Coronary artery (tissue), 2 donors: ENCODE data around the gene KDM5B.

ENCODE experiments used
- DNase-seq: peaks from one replicate; pipeline ENCODE4 v3.0.0-alpha.2; 2017; ENCODE audit warnings: low spot score
- H3K27ac ChIP-seq, 2 donors: fragments of 200-600 bp; sonication (generic); one replicate each; pipeline ENCODE4 v1.5.1; 2016 to 2019
- H3K4me3 ChIP-seq: fragments of 200-600 bp; sonication (generic); 2 replicates; pipeline ENCODE4 v1.5.1; 2016; ENCODE audit warnings: mild to moderate bottlenecking, moderate library complexity
- CTCF ChIP-seq: fragments of 200-600 bp; sonication (generic); IDR thresholded peaks from one replicate; pipeline ENCODE4 v1.5.1; 2019; ENCODE audit warnings: antibody characterized with exemption

KDM5B gene

GRCh38 chr1:202850593-202851362 lies 42.6 kb upstream of the KDM5B start:
- no peak for DNase-seq
- H3K4me3 ChIP-seq: no peak overlapping the region
- TF ChIP-seq CTCF: no peak
- H3K27ac ChIP-seq: no peak overlapping the region

- Histone ChIP-seq H3K4me3 (no peak overlapping the region), H3K27ac (no peak overlapping the region)
- no peak for DNase-seq
- no peak for TF ChIP-seq CTCF
Observed at GRCh38 chr1:202848191-202848542, 39.9 kb upstream of the KDM5B start.

GRCh38 chr1:202844935-202845334 lies 36.7 kb upstream of the KDM5B start:
- H3K4me3 ChIP-seq: no peak overlapping the region
- no peak for TF ChIP-seq CTCF
- H3K27ac ChIP-seq: no peak overlapping the region
- DNase-seq: no peak

- no peak for DNase-seq
- no peak for TF ChIP-seq CTCF
- Histone ChIP-seq H3K27ac (no peak overlapping the region), H3K4me3 (no peak overlapping the region)
Observed at GRCh38 chr1:202844259-202844658, 36.0 kb upstream of the KDM5B start.

- DNase-seq: no peak
- Histone ChIP-seq H3K27ac (no peak overlapping the region), H3K4me3 (no peak overlapping the region)
- no peak for TF ChIP-seq CTCF
Observed at GRCh38 chr1:202843081-202843480, 34.9 kb upstream of the KDM5B start.

- DNase-seq: no peak
- no peak overlapping the region for H3K27ac ChIP-seq
- no peak for TF ChIP-seq CTCF
- H3K4me3 ChIP-seq: no peak overlapping the region
Observed at GRCh38 chr1:202837746-202838262, 29.6 kb upstream of the KDM5B start.

GRCh38 chr1:202836623-202837403 lies 28.6 kb upstream of the KDM5B start:
- no peak for DNase-seq
- Histone ChIP-seq H3K4me3 (no peak overlapping the region), H3K27ac (no peak overlapping the region)
- no peak for TF ChIP-seq CTCF
